Stomach (tissue), 9 donors: Measurements from ENCODE around the gene TMEM178B. TPM values are rescaled to one million over a fixed set of nuclear protein-coding genes. Genes with fewer than 3 reads are reported as not detected.

Experiments
- DNase-seq, 2 donors: peaks; one replicate each; pipeline versions ENCODE4 v3.0.0 to v3.0.0-alpha.2; 2013 to 2019
- H3K27ac ChIP-seq, 5 donors: fragments of 200-600 bp in 4 of 5; sonication (generic) in 4 of 5; one replicate each; pipeline ENCODE4 v1.5.1; 2013 to 2019; ENCODE audit warnings: mild to moderate bottlenecking in 1 of 5, moderate library complexity in 1 of 5
- H3K27me3 ChIP-seq, 3 donors: fragments of 200-600 bp; sonication (generic); one replicate each; pipeline ENCODE4 v1.5.1; 2017 to 2019; ENCODE audit warnings: mixed run types in 1 of 3
- H3K36me3 ChIP-seq, 4 donors: fragments of 200-600 bp; sonication (generic); 1 replicate in 3 of 4; 2 replicates in 1 of 4; pipeline ENCODE4 v1.5.1; 2016 to 2019
- H3K4me1 ChIP-seq, 4 donors: fragments of 200-600 bp; sonication (generic); one replicate each; pipeline ENCODE4 v1.5.1; 2016 to 2019
- H3K4me3 ChIP-seq, 4 donors: fragments of 200-600 bp; sonication (generic) in 3 of 4; one replicate each; pipeline ENCODE4 v1.5.1; 2016 to 2019; ENCODE audit warnings: mild to moderate bottlenecking in 1 of 4
- H3K9me3 ChIP-seq, 4 donors: fragments of 200-600 bp; sonication (generic); one replicate each; pipeline ENCODE4 v1.5.1; 2016 to 2019
- CTCF ChIP-seq, 7 experiments: fragments of 450-650 bp in 4 of 7; fragments of 200-600 bp in 3 of 7; sonication (generic) in 3 of 7; IDR thresholded peaks; one replicate each; pipeline ENCODE4 v1.5.1; 2016 to 2019; ENCODE audit warnings: antibody characterized with exemption in 7 of 7, control low read depth in 2 of 7, mild to moderate bottlenecking in 1 of 7
- EP300 ChIP-seq: sonication (generic); formaldehyde crosslinking; IDR thresholded peaks from one replicate; pipeline ENCODE4 v1.6.1; 2017; ENCODE audit warnings: antibody characterized with exemption
- POLR2A ChIP-seq, 4 donors: fragments of 450-650 bp; IDR thresholded peaks; one replicate each; pipeline ENCODE4 v1.6.1; 2016; ENCODE audit warnings: antibody characterized with exemption in 4 of 4, control low read depth in 2 of 4, mild to moderate bottlenecking in 1 of 4, moderate library complexity in 1 of 4
- POLR2AphosphoS5 ChIP-seq, 3 donors: sonication (generic); formaldehyde crosslinking; IDR thresholded peaks; one replicate each; pipeline ENCODE4 v1.6.1; 2016; ENCODE audit warnings: antibody characterized with exemption in 3 of 3
- WGBS, 5 donors: extraction: QIAGEN DNeasy Blood & Tissue Kit in 3 of 5; methylation state at CpG; one replicate each; pipeline versions ENCODE4 v1.1.5 to v1.1.7; 2013 to 2018; 5-methylcytosine and 5-hydroxymethylcytosine counted together
- intact Hi-C: fragments of 100-400 bp; cut with DNase I; formaldehyde crosslinking; loops from one replicate; pipeline ENCODE4 v1.15.1; 2023; ENCODE audit warnings: low total_unique reads
- polyA plus RNA-seq, 3 donors: library from polyadenylated mRNA; stranded (reverse); fragments of 200-250 nt; gene quantifications; one replicate each; pipeline ENCODE4 v1.2.3, GENCODE V29; 2013
- total RNA-seq, 5 donors: library from RNA; depleted of rRNA; stranded (reverse); fragments of >200 nt; gene quantifications; one replicate each; pipeline versions ENCODE4 v1.1.0 to v1.2.3, GENCODE V29; 2014 to 2016
- donor health status: healthy with polysubstance abuse.
- donor health status: Bipolar disorder and iron deficiency.
- donor health status: healthy.

Gene TMEM178B
- total and polyA plus RNA-seq, 8 donors, result under 0.01 to 1.7 (median 0.15) TPM; not detected in 3

- H3K9me3 ChIP-seq, result no peaks in the 10 kb centered on the region
- no peaks in the 10 kb centered on the region for H3K4me1 ChIP-seq
- no peak overlapping the region for H3K4me3 ChIP-seq
- intact Hi-C loops, result no loop called here
- DNase-seq, result no peak
- no peaks in the 10 kb centered on the region for H3K27me3 ChIP-seq
- 80 to 86% (median 85%) methylated on average over 6 of the region's 6 CpGs for WGBS, 5 donors
- H3K27ac ChIP-seq, result no peak overlapping the region
- TF ChIP-seq POLR2A (IDR thresholded peaks at IDR 0.05) (no peak), EP300 (no peak)
- H3K36me3 ChIP-seq, result no peaks in the 10 kb centered on the region
Observed at GRCh38 chr7:141246426-141246825, 172.6 kb downstream of the TMEM178B start.

- TF ChIP-seq POLR2AphosphoS5 (IDR thresholded peaks at IDR 0.05) (no peak), CTCF (IDR thresholded peaks at IDR 0.05) (no peak), POLR2A (IDR thresholded peaks at IDR 0.05) (no peak), EP300 (no peak)
- Histone ChIP-seq H3K4me3 (no peak overlapping the region), H3K4me1 (no peaks in the 10 kb centered on the region), H3K27ac (no peak overlapping the region), H3K36me3 (no peaks in the 10 kb centered on the region), H3K9me3 (no peaks in the 10 kb centered on the region), H3K27me3 (no peaks in the 10 kb centered on the region)
- intact Hi-C loops, result no loop called here
- 57 to 72% (median 63%) methylated on average over 1 of the region's 1 CpG for WGBS, 5 donors
- DNase-seq, result no peak
Observed at GRCh38 chr7:141251180-141251579, 177.3 kb downstream of the TMEM178B start.

GRCh38 chr7:141251957-141252356 is 178.1 kb downstream of the TMEM178B start:
- no peaks in the 10 kb centered on the region for H3K36me3 ChIP-seq
- DNase-seq, result no peak
- no peak overlapping the region for H3K4me3 ChIP-seq
- H3K9me3 ChIP-seq, result no peaks in the 10 kb centered on the region
- no peak for TF ChIP-seq POLR2AphosphoS5 (IDR thresholded peaks at IDR 0.05)
- no peaks in the 10 kb centered on the region for H3K27me3 ChIP-seq
- no peak overlapping the region for H3K27ac ChIP-seq
- intact Hi-C loops, result no loop called here
- 59 to 98% (median 80%) methylated on average over 2 of the region's 2 CpGs for WGBS, 5 donors
- no peaks in the 10 kb centered on the region for H3K4me1 ChIP-seq

- TF ChIP-seq POLR2AphosphoS5 (IDR thresholded peaks at IDR 0.05) (no peak), POLR2A (IDR thresholded peaks at IDR 0.05) (no peak), CTCF (IDR thresholded peaks at IDR 0.05) (no peak), EP300 (no peak)
- DNase-seq, result no peak
- intact Hi-C loops, result no loop called here
- H3K9me3 ChIP-seq, result peaks cover 0 to 31% (median 10%) of the 10 kb centered on the region in 4 donors
- H3K4me3 ChIP-seq, result no peak overlapping the region
- 68 to 97% (median 76%) methylated on average over 2 of the region's 2 CpGs for WGBS, 5 donors
- H3K27ac ChIP-seq, result no peak overlapping the region
- H3K4me1 ChIP-seq, result no peaks in the 10 kb centered on the region
- H3K36me3 ChIP-seq, result no peaks in the 10 kb centered on the region
- no peaks in the 10 kb centered on the region for H3K27me3 ChIP-seq
Observed at GRCh38 chr7:141257597-141257996, 183.7 kb downstream of the TMEM178B start.

- no peaks in the 10 kb centered on the region for H3K27me3 ChIP-seq
- intact Hi-C loops, result no loop called here
- peaks cover 0 to 31% (median 10%) of the 10 kb centered on the region in 4 donors for H3K9me3 ChIP-seq
- 60 to 83% (median 63%) methylated on average over 5 of the region's 5 CpGs for WGBS, 5 donors
- H3K4me1 ChIP-seq, result no peaks in the 10 kb centered on the region
- DNase-seq, result no peak
- H3K4me3 ChIP-seq, result no peak overlapping the region
- H3K36me3 ChIP-seq, result no peaks in the 10 kb centered on the region
- H3K27ac ChIP-seq, result no peak overlapping the region
- no peak for TF ChIP-seq EP300
- TF ChIP-seq POLR2A (IDR thresholded peaks at IDR 0.05), result no peak
- no peak for TF ChIP-seq POLR2AphosphoS5 (IDR thresholded peaks at IDR 0.05)
- TF ChIP-seq CTCF (IDR thresholded peaks at IDR 0.05), result no peak
Observed at GRCh38 chr7:141258559-141258958, 184.7 kb downstream of the TMEM178B start.
